Mammary epithelial cell (primary cell): ENCODE results near the gene BCO1.

Source experiments
- EZH2 ChIP-seq: IDR thresholded peaks from 2 replicates; pipeline ENCODE4 v1.6.1; 2012; ENCODE audit warnings: low read length, inconsistent platforms, borderline replicate concordance
- TF ChIP-seq, protein P1 (sequence below), 2 donors: IDR thresholded peaks in 1 of 2; conservative IDR thresholded peaks in 1 of 2; 2 replicates each; pipeline ENCODE4 v1.5.1; 2011 to 2012; ENCODE audit warnings: inconsistent platforms in 2 of 2, low read length in 2 of 2, mild to moderate bottlenecking in 2 of 2, control low read depth in 1 of 2, low read depth in 1 of 2; ENCODE audit not compliant: insufficient read depth in 1 of 2; ENCODE audit errors: extremely low read depth in 1 of 2

DNA sequence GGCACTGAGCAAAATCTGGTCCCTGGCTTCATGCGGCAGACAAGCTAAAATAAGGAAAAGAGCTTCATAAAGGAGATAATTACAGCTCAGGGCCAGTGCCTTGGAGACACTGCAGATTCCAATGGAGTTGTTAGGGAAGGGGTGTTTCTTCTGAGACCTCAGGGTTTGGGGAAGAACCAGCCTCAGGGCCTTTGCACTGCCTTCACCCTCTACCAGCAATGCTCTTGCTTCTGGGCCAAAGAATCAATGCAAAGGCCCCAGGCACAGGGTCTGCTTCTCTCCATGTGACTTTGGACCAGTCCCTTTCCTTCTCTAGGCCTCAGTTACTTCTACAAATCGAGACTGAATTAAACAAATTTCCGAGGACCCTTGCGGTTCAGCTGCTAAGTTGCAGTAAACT is 40.0 kb downstream of the BCO1 start:
- TF ChIP-seq, protein P1, sequence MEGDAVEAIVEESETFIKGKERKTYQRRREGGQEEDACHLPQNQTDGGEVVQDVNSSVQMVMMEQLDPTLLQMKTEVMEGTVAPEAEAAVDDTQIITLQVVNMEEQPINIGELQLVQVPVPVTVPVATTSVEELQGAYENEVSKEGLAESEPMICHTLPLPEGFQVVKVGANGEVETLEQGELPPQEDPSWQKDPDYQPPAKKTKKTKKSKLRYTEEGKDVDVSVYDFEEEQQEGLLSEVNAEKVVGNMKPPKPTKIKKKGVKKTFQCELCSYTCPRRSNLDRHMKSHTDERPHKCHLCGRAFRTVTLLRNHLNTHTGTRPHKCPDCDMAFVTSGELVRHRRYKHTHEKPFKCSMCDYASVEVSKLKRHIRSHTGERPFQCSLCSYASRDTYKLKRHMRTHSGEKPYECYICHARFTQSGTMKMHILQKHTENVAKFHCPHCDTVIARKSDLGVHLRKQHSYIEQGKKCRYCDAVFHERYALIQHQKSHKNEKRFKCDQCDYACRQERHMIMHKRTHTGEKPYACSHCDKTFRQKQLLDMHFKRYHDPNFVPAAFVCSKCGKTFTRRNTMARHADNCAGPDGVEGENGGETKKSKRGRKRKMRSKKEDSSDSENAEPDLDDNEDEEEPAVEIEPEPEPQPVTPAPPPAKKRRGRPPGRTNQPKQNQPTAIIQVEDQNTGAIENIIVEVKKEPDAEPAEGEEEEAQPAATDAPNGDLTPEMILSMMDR (conservative IDR thresholded peaks at IDR 0.05 in 1 of 2, IDR thresholded peaks at IDR 0.05 in 1 of 2; ENCODE audit: extremely low read depth in 1 of 2, insufficient read depth in 1 of 2, low read depth in 1 of 2, low read length in 2 of 2): no peak
- no peak for TF ChIP-seq EZH2
